Activated naive CD4-positive, alpha-beta T cell (primary cell): Measurements from ENCODE around the gene MT2A.
A peak's percentile ranks its signal among the peaks of the same experiment; 100 is the strongest.

Experiments
- DNase-seq, 4 experiments: peaks; one replicate each; lab custom pipeline; 2025; lab: John Stamatoyannopoulos, UW

MT2A gene

DNA sequence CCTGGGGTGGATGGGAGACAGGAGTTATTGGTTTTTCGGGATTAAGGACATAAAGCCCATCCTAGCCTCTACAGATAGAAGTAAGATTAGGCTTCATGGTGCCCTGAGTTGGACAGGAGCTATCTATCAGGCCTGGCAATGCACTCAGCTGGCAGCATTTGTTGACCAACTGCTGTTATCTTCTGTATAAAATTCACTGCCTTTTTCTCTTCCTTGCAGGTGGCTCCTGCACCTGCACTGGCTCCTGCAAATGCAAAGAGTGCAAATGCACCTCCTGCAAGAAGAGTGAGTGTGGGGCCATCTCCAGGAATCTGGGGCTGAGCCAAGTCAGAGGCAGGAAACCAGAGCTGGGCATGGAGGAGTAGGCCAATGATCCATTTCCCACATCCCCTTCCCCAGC is 30.7 kb downstream of the MT2A start:
- DNase-seq, result no peak

GRCh38 chr16:56640076-56640475 is 31.7 kb downstream of the MT2A start:
- no peak for DNase-seq

DNA sequence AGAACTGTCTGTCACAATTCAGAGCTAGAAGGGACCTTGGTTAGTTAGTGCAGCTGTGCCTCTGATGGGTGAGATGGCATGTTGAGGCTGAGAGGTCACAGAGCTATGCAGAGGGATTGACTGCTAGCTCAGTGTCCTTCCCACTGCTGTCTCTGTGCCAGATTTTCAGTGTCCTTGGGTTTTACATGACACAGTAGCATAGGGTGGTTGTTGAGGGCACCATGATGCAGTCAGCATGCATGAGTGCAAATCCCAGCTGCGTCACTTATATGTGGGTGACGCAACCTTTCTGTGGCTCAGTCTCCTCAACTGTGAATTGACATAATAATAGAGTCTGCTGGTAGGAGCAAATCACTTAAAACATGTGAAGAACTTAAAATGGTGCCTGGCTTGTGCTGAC is 32.8 kb downstream of the MT2A start:
- no peak for DNase-seq

DNA sequence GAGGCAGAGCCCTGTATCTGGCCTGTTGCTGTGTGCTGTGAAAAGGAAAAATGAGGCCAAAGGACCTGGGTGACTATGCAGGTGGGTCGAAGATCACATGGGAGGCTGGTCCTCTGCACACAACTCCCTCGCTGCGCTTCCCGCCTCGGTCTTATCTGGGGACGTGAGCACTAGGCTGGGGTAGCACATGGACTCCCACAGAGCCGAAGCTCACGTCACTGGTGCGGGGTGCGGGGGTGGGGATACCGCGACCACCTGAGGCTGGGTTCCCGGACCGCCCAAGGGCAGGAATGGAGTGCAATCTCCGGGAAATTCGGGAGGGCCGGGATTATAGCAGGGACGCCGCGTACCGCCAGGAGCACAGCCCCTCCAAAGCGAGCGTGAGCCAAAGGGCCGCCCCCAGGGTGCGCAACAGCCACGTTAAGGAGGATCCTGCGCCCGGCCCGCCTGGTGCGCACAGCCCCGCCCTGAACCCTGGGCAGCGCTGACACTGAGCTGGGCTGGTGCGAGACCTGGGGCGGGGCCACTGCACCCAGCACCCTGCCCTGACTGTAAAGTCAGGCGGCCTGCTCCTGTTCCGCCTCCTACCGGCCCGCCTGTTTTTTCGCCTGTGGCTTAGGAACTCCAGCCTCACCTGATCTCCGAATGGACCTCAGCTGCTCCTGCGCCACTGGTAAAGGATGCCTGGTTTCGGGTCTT is 34.8 kb downstream of the MT2A start:
- DNase-seq, result peak; percentile 20 to 65 (median 38)

GRCh38 chr16:56643833-56644232 is 35.4 kb downstream of the MT2A start:
- no peak for DNase-seq

DNA sequence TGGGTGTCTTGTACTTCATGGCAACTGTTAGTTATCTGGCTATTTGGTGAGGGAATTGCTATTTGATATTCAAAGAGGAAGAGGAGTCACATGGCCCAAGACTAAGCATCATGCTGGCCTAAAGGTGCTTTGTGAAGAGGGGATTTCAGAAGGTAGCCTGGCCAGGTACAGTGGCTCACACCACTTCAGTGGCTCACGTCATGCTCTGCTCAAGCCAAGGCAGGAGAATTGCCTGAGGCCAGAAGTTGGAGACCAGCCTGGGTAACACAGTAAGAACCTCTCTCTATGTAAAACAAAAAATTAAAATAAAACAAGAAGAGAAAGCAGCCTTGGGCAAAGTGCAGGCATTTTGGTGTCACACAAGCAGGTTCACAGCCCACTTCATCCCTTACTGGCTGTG is 36.9 kb downstream of the MT2A start:
- no peak for DNase-seq

- no peak for DNase-seq
These were observed 37.5 kb downstream of the MT2A start for GRCh38 chr16:56645838-56646237.

GRCh38 chr16:56647641-56648431 is 39.5 kb downstream of the MT2A start:
- DNase-seq, result no peak

DNA sequence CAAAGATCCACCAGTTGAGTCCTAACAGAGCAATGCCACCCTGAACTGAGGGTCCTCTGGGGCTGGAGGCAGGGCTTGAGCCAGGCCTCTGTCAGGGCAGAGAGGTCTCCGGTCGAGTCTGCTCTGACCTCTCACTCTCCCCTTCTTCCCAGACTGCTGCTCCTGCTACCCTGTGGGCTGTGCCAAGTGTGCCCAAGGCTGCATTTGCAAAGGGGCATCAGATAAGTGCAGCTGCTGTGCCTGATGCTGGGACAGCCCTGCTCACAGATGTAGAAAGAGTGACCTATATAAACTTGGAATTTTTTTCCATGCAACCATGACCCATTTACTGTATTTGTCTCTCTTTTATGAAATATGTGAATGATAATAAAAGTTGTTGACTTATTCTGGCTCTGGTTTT is 40.9 kb downstream of the MT2A start:
- DNase-seq, result no peak

GRCh38 chr16:56649820-56650219 is 41.4 kb downstream of the MT2A start:
- DNase-seq, result no peak

DNA sequence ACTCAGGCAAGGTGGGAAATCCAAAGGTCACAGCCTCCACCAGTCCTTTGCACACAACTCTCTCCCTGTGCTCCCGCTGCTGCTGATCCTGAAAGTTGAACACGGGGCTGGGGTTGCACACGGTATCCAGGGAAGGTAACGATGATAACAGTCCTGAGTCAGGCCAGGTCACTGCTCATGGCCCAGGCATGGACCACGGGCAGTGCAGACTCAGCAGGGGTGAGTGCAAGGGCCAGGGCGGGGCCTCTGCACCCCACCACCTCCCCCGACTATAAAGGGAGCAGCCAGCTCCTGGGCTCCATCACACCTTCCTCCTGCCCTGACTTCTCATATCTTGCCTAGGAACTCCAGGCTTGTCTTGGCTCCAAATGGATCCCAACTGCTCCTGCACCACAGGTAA is 43.2 kb downstream of the MT2A start, which contains the start of gene MT1B:
Gene MT1B (plus strand): TSS at position 301 of the 400 bp plus-strand sequence. CDS start 68 bp downstream, at position 369.
- DNase-seq, result no peak

GRCh38 chr16:56652600-56652999 is 44.2 kb downstream of the MT2A start:
- DNase-seq, result no peak

GRCh38 chr16:56653218-56653617 is 44.8 kb downstream of the MT2A start:
- no peak for DNase-seq

GRCh38 chr16:56657555-56658326 is 49.4 kb downstream of the MT2A start, which contains the start of gene MT1F:
Gene MT1F (plus strand): TSS chr16:56657959. CDS start chr16:56658059, 100 bp downstream.
- DNase-seq, result peak; percentile 14 to 66 (median 40)

- DNase-seq, result no peak
These were observed 50.0 kb downstream of the MT2A start for GRCh38 chr16:56658327-56658875.
